C4-2B (cell line): ENCODE results near the gene AP2A2.

Experiments
- H3K27ac ChIP-seq: fragments of 450-650 bp; 2 replicates; pipeline ENCODE4 v1.5.1; 2017
- CTCF ChIP-seq: fragments of 450-650 bp; conservative IDR thresholded peaks from 2 replicates; pipeline ENCODE4 v1.5.1; 2017; ENCODE audit warnings: mild to moderate bottlenecking
- ZFX ChIP-seq: fragments of 450-650 bp; IDR thresholded peaks from 2 replicates; pipeline ENCODE4 v1.6.1; 2017

The AP2A2 gene

GRCh38 chr11:925158-925495 lies 543 bp upstream of the AP2A2 start:
- H3K27ac ChIP-seq: peak overlapping the region; percentile 82; the same call in 1 of the 2 replicates
- no peak for TF ChIP-seq ZFX
- no peak for TF ChIP-seq CTCF

GRCh38 chr11:926341-926916 lies 759 bp downstream of the AP2A2 start:
- TF ChIP-seq CTCF (no peak), ZFX (no peak)
- peak overlapping the region; percentile 82 for H3K27ac ChIP-seq

GRCh38 chr11:927871-928270 lies 2.2 kb downstream of the AP2A2 start:
- TF ChIP-seq CTCF (no peak), ZFX (no peak)
- no peak overlapping the region for H3K27ac ChIP-seq

- H3K27ac ChIP-seq: no peak overlapping the region
- TF ChIP-seq ZFX: no peak
- no peak for TF ChIP-seq CTCF
Observed at GRCh38 chr11:928786-929185, 3.1 kb downstream of the AP2A2 start.

GRCh38 chr11:929405-929804 lies 3.7 kb downstream of the AP2A2 start:
- no peak overlapping the region for H3K27ac ChIP-seq
- TF ChIP-seq CTCF (no peak), ZFX (no peak)

- TF ChIP-seq CTCF: no peak
- no peak for TF ChIP-seq ZFX
- H3K27ac ChIP-seq: no peak overlapping the region
Observed at GRCh38 chr11:931385-931784, 5.7 kb downstream of the AP2A2 start.

GRCh38 chr11:932435-932834 lies 6.8 kb downstream of the AP2A2 start:
- no peak overlapping the region for H3K27ac ChIP-seq
- TF ChIP-seq CTCF: no peak
- TF ChIP-seq ZFX: no peak
